Adipose tissue (tissue), 3 donors: ENCODE data around the gene TSPAN11. TPM values are rescaled to one million over a fixed set of nuclear protein-coding genes. Genes with fewer than 3 reads are reported as not detected.
"Not testable (repeated sequence)": the region's sequence is repeated elsewhere in the genome, so short reads cannot be mapped to it uniquely, and the experiment has no call there.

Source experiments
- H3K27ac ChIP-seq: one replicate; pipeline ENCODE4 v1.5.1; 2013; ENCODE audit warnings: low read depth, low read length
- WGBS, 3 donors: extraction: QIAGEN DNeasy Blood & Tissue Kit; methylation state at CpG; one replicate each; pipeline ENCODE4 v1.1.7; 2013; 5-methylcytosine and 5-hydroxymethylcytosine counted together
- polyA plus RNA-seq, 3 donors: library from polyadenylated mRNA; stranded (reverse); fragments of 200-250 nt; gene quantifications; one replicate each; pipeline ENCODE4 v1.2.3, GENCODE V29; 2013
- donor health status: healthy with polysubstance abuse.
- donor health status: Bipolar disorder and iron deficiency.
- donor health status: healthy.

The TSPAN11 gene, protein sequence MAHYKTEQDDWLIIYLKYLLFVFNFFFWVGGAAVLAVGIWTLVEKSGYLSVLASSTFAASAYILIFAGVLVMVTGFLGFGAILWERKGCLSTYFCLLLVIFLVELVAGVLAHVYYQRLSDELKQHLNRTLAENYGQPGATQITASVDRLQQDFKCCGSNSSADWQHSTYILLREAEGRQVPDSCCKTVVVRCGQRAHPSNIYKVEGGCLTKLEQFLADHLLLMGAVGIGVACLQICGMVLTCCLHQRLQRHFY
- 1 to 10 TPM in 1 of 3 donors, under 1 TPM in 2; 0.10 to 1.8 (median 0.89) TPM for polyA plus RNA-seq

DNA sequence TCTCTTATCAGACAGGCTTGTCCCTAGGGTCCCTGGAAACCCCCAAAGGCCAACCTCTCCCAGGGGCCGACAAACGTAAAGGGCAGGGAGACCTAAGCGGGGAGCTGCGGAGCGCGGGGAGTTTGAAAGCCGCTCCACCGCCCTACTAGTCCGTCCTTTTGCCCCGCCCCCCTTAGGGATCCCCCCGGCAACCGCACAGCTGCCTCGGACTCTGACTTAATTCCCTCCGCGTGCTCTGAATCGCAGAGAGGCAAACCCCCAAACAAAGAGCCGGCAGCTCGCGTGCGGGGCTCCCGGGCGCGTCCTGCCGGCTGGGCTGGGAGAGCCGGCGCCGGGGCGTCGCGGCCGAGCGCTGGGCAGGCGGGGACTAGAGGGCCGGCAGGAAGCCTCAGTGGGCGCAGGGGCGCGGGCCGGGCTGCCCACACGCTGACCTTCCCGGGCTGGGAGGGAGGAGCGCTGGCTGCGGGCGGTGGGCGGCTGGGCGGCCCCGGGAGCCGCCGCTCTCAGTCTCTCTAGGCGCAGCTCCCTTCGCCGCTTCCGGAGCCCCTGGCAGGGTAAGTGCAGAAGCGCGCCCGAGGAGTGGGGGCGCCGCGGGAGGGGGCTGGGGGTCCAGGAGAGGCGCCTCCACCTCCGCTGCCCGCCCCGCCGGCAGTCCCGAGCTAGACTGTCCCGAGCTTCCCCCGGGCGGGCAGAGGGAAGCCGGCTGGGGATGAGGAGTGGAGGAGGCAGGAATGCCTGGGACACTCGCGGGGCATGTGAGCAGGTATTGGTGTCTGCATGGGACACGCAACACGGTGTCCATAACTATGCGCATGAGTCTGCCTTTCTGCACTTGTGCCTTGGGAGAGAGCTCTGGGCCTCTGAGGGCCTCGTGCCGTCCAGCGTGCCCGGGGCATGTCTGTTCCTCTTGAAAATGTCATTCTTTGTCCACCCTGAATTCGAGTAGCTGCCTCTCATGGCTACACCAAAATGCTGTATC lies at the start of gene TSPAN11:
TSS of gene TSPAN11 (plus strand) at position 506 of the 979 bp plus-strand sequence. CDS start 27,244 bp downstream, outside the sequence.
- WGBS, 3 donors: 9 to 12% (median 10%) methylated on average over 64 to 78 of the region's 78 CpGs
- no peak within 1 kb of the TSS for H3K27ac ChIP-seq

DNA sequence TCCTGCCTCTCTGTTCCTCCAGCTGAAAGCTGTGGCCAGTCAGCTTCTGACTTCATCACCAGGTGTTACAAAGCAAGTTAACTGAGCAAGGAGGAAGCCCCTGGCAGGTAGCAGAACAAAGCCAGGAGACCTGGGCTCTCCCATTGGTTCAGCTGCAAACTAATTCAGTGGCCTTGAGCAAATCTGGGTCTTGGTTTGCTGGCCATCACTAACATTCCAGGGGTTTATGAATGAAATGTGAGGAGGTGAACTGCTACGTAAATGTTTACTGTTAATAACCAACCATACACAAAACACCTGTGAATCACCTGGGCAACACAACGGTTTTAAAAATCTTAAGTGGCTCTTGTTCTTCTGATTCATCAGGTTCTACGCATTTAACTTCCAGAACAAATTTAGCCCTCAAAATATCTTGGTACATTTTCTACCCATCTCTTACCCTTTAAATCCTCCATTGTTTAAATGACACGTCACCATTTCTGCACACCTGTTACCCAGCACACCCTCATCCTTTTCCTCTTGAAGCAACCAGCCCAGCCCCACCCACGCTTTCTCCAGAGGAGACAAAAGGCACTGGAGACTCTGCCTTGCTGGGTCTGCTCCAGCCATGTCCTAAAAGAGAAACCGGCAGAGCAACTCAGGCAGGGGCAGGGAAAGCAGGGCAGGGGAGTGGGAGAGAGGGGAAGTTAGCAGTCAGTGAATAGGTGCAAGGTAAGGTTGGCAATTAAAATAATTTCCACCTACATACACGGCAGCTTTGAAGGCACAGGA lies 49.3 kb upstream of the TSPAN11 start:
- 64 to 83% (median 79%) methylated on average over 7 of the region's 7 CpGs for WGBS, 3 donors

DNA sequence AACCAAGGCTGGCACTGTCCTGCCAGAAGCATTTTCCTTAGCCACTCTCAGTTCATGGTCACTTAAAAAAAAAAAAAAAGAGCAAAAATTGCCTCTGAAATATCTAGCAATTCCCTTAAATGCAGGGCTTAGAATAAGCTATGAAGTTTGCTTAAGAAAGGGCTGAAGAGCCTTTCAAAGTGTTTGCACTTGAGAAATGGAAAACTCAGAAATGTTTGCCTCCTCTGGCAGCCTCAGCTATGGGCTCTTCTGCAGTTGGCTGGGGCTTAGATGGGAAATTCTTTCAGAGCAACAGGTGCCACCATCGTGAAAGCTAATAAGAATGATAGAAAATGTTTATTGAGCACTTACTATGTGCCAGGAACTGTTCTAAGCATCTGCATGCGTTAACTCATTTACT lies 48.5 kb upstream of the TSPAN11 start:
- H3K27ac ChIP-seq: no peak overlapping the region

More for the DNA sequence above, 49.3 kb upstream of the TSPAN11 start:
- H3K27ac ChIP-seq: no peak overlapping the region

GRCh38 chr12:30880061-30880460 lies 46.5 kb upstream of the TSPAN11 start:
- H3K27ac ChIP-seq: no peak overlapping the region
- WGBS, 3 donors: 8 to 26% (median 21%) methylated on average over 6 of the region's 6 CpGs

More for the DNA sequence above, 48.5 kb upstream of the TSPAN11 start:
- 38 to 89% (median 65%) methylated on average over 2 of the region's 2 CpGs for WGBS, 3 donors

- WGBS, 3 donors: 94 to 96% (median 95%) methylated on average over 3 of the region's 3 CpGs
- no peak overlapping the region for H3K27ac ChIP-seq
Observed at GRCh38 chr12:30880813-30881212, 45.7 kb upstream of the TSPAN11 start.

DNA sequence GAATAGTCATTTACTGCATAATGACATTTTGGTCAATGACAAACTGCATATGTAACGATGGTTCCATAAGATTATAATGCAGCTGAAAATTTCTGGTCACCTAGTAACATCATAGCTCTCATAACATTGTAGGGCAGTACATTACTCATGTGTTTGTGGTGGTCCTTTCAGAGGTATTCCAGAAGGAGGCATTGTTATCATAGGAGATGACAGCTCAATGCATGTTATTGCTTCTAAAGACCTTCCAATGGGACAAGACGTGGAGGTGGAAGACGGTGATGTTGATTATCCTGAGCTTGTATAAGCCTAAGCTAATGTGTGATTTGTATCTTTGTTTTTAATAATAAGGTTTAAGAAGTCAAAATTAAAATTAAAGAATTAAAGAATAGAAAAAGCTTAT lies 43.8 kb upstream of the TSPAN11 start:
- H3K27ac ChIP-seq: no peak overlapping the region
- 57 to 83% (median 73%) methylated on average over 3 of the region's 3 CpGs for WGBS, 3 donors

GRCh38 chr12:30884799-30885198 lies 41.7 kb upstream of the TSPAN11 start:
- H3K27ac ChIP-seq: no peak overlapping the region
- 83 to 92% (median 85%) methylated on average over 2 of the region's 2 CpGs for WGBS, 3 donors

DNA sequence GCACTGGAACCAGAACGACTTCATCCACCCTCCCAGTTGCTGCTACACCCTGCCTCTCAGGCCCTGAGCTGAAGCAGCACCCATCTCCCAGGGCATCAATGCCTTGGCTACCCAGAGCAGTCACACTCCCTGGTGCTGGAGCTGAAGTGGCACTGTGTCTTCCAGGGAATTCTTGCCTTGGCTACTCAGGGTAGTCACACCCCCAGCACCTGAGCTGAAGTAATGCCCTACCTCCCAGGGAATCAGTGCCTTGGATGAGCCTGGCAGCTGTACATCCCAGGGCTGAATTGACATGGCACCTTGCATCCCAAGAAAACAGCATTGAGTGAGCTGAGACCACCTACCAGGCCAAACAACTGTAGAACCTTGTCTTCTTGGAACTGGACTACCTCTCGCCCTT lies 41.2 kb upstream of the TSPAN11 start:
- 47 to 83% (median 75%) methylated on average over 2 of the region's 2 CpGs for WGBS, 3 donors
- H3K27ac ChIP-seq: no peak overlapping the region

DNA sequence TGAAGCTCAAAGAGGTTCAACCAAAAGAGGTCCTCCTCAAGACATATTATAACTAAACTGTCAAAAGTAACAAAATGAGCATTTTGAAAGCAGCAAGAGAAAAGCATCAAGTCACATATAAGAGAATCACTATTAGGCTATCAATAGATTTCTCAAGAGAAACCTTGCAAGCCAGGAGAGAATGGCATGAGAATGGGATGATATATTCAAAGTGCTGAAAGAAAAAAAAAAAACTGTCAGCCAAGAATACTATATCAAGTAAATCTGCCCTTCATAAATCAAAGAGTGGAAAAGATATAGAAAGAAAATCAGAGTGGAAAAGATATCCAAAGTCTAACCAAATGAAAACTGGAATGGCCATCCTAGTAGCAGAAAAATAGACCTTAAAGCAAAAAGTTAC lies 39.3 kb upstream of the TSPAN11 start:
- H3K27ac ChIP-seq: no peak overlapping the region

GRCh38 chr12:30888241-30888640 lies 38.3 kb upstream of the TSPAN11 start:
- H3K27ac ChIP-seq: no peak overlapping the region

- H3K27ac ChIP-seq: not testable (repeated sequence)
- WGBS, 3 donors: 45 to 86% (median 81%) methylated on average over 9 of the region's 9 CpGs
Observed at GRCh38 chr12:30894531-30894930, 32.0 kb upstream of the TSPAN11 start.

- 52 to 62% (median 57%) methylated on average over 3 of the region's 3 CpGs for WGBS, 3 donors
Observed at GRCh38 chr12:30896461-30896860, 30.1 kb upstream of the TSPAN11 start.

DNA sequence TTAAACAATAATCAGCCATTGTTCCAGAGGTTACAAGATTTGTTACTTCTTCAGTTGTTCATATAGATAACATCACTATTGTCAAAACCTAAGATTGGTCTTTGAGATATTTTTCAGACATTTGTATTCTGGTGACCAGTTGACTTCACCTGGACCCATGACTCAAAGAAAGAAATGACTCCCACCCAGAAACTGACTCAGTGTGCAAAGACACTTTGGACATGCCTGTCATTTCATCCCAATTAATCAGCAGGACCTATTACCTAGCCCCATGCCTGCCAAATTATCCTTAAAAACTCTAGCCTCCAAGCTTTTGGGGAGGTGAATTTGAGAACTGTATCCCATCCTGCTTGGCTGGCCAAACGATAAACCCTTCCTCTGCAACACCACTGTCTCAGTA lies 27.7 kb upstream of the TSPAN11 start:
- no peak overlapping the region for H3K27ac ChIP-seq
- 78 to 83% (median 83%) methylated on average over 1 of the region's 1 CpG for WGBS, 3 donors

More at GRCh38 chr12:30896461-30896860, 30.1 kb upstream of the TSPAN11 start:
- H3K27ac ChIP-seq: no peak overlapping the region

GRCh38 chr12:30900351-30900750 lies 26.2 kb upstream of the TSPAN11 start:
- WGBS, 3 donors: 80 to 92% (median 89%) methylated on average over 1 of the region's 1 CpG
- H3K27ac ChIP-seq: no peak overlapping the region

- WGBS, 3 donors: 63 to 77% (median 65%) methylated on average over 3 of the region's 3 CpGs
- H3K27ac ChIP-seq: no peak overlapping the region
Observed at GRCh38 chr12:30902001-30902400, 24.5 kb upstream of the TSPAN11 start.

DNA sequence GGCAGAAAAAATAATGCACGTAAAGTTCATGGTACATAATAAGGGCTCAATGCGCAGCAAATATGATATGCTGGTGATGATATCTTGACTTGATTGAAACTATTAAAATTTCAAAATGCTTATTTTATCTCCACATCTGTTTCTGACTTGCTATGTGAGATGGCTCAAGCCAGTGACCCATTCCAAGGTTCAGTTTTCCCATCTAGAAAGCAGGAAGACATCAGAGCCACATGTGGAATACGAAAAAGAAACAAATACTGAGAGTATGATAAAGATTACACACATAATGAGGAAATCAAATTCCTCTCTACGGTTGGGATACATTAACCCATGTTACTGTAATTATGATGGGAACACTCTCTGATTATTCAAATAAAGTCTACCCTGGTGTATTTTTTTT lies 24.0 kb upstream of the TSPAN11 start:
- H3K27ac ChIP-seq: no peak overlapping the region
- WGBS, 3 donors: 64 to 76% (median 66%) methylated on average over 4 of the region's 4 CpGs

DNA sequence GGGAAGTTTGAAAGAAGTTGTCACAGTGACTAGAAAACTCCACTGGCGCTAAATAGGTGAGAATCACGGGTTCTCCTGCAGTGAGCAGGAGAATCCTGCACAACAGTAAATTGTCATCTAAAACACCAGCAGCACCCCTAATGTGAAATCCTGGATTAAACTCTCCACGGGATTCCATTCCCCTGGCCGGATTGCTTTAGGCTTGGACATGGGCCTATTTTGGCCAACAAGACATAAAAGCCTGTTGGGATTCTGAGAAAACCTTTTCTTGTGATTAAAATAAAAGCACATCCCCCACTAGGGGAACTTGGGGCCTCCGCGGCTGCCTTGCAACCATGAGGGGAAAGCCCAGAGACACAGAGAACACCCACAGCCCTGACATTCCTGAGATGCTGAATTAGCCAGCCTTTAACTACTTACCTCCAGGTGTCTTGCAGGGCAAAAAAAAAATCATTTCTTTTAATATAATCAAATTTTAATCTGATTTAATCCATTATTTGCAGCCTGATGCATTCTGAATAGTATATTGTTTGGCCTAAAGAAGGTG lies 21.0 kb upstream of the TSPAN11 start:
- 81 to 87% (median 86%) methylated on average over 6 of the region's 6 CpGs for WGBS, 3 donors
- no peak overlapping the region for H3K27ac ChIP-seq

- H3K27ac ChIP-seq: no peak overlapping the region
- 74 to 83% (median 81%) methylated on average over 4 of the region's 4 CpGs for WGBS, 3 donors
Observed at GRCh38 chr12:30908076-30908721, 18.3 kb upstream of the TSPAN11 start.
